NCI-H187 (cell line): ENCODE data around the gene ZFP64.
"Not testable (repeated sequence)": the region's sequence is repeated elsewhere in the genome, so short reads cannot be mapped to it uniquely, and the experiment has no call there.

ENCODE experiments used
- DNase-seq, 2 experiments: peaks; one replicate each; lab custom pipeline; 2025; lab: John Stamatoyannopoulos, UW

The ZFP64 gene

GRCh38 chr20:52191132-52191915 lies at the start of gene ZFP64:
ZFP64 (minus strand) TSS chr20:52191779; CDS start chr20:52191636, 143 bp downstream.
- peak; percentile 48 to 59 for DNase-seq

- DNase-seq, result no peak
Measured at GRCh38 chr20:52240802-52241201, 49.2 kb upstream of the ZFP64 start.

- no peak for DNase-seq
Measured at GRCh38 chr20:52239102-52239501, 47.5 kb upstream of the ZFP64 start.

- no peak for DNase-seq
Measured at GRCh38 chr20:52236292-52236691, 44.7 kb upstream of the ZFP64 start.

- DNase-seq, result no peak
Measured at GRCh38 chr20:52235129-52235528, 43.5 kb upstream of the ZFP64 start.

- no peak for DNase-seq
Measured at GRCh38 chr20:52234302-52235045, 42.9 kb upstream of the ZFP64 start.

GRCh38 chr20:52231230-52231746 lies 39.7 kb upstream of the ZFP64 start:
- no peak for DNase-seq

- DNase-seq, result peak in 1 of 2 experiments; percentile 10
Measured at GRCh38 chr20:52230409-52230808, 38.8 kb upstream of the ZFP64 start.

GRCh38 chr20:52229346-52229745 lies 37.8 kb upstream of the ZFP64 start:
- not testable (repeated sequence) for DNase-seq

- DNase-seq, result no peak
Measured at GRCh38 chr20:52226370-52226769, 34.8 kb upstream of the ZFP64 start.

- DNase-seq, result no peak
Measured at GRCh38 chr20:52224920-52225319, 33.3 kb upstream of the ZFP64 start.

- not testable (repeated sequence) for DNase-seq
Measured at GRCh38 chr20:52221362-52221761, 29.8 kb upstream of the ZFP64 start.

GRCh38 chr20:52220891-52221290 lies 29.3 kb upstream of the ZFP64 start:
- not testable (repeated sequence) for DNase-seq

- no peak for DNase-seq
Measured at GRCh38 chr20:52219441-52219840, 27.9 kb upstream of the ZFP64 start.

- no peak for DNase-seq
Measured at GRCh38 chr20:52217689-52218395, 26.3 kb upstream of the ZFP64 start.

GRCh38 chr20:52213995-52214394 lies 22.4 kb upstream of the ZFP64 start:
- DNase-seq, result no peak

- DNase-seq, result no peak
Measured at GRCh38 chr20:52212943-52213342, 21.4 kb upstream of the ZFP64 start.

- DNase-seq, result no peak
Measured at GRCh38 chr20:52210037-52210990, 18.7 kb upstream of the ZFP64 start.

- DNase-seq, result no peak
Measured at GRCh38 chr20:52209154-52209571, 17.6 kb upstream of the ZFP64 start.

- DNase-seq, result no peak
Measured at GRCh38 chr20:52207020-52207810, 15.6 kb upstream of the ZFP64 start.
